ENCODE data around the gene DLG1. TPM values are rescaled to one million over a fixed set of nuclear protein-coding genes. Genes with fewer than 3 reads are reported as not detected.

Gene DLG1
- total RNA-seq, 1 experiment from 2014 or later = 107 TPM

GRCh38 chr3:197007296-197007940 lies 291.0 kb downstream of the DLG1 start:
- ChIA-PET POLR2A (ENCODE audit: low non-redundant PET) (no interaction called here), CTCF (no interaction called here)
- Histone ChIP-seq H3K9me3 (ENCODE audit: low read depth, low read length, poor library complexity, severe bottlenecking) (no peaks in the 10 kb centered on the region), H3K27me3 (replicated peaks; ENCODE audit: insufficient read depth, low read depth, low read length, poor library complexity) (no peaks in the 10 kb centered on the region), H3K27ac (ENCODE audit: low read depth, low read length, poor library complexity, severe bottlenecking) (no peak overlapping the region), H3K4me3 (ENCODE audit: low read depth, low read length, poor library complexity, severe bottlenecking) (no peak overlapping the region), H3K4me1 (ENCODE audit: insufficient read depth, low read length, poor library complexity, severe bottlenecking) (peaks cover 13% of the 10 kb centered on the region), H3K36me3 (ENCODE audit: insufficient read depth, low read length, poor library complexity, severe bottlenecking) (no peaks in the 10 kb centered on the region)
- BruUV-seq (replicated peaks) = no TSS peak
- intact Hi-C loops (cut with micrococcal nuclease; ENCODE audit: unreplicated experiment) = loop anchor here (10.0 kb wide), 1 partner anchor 507 kb away; no protein-coding TSS in a partner anchor
- TF ChIP-seq CTCF (conservative IDR thresholded peaks at IDR 0.05; ENCODE audit: low read depth, low read length) (no peak), EZH2 (IDR thresholded peaks at IDR 0.05; ENCODE audit: borderline replicate concordance, low read depth, low read length, poor library complexity, severe bottlenecking) (no peak)
- no peak for DNase-seq (ENCODE audit: low spot score)

- Histone ChIP-seq H3K4me3 (ENCODE audit: low read depth, low read length, poor library complexity, severe bottlenecking) (no peak overlapping the region), H3K36me3 (ENCODE audit: insufficient read depth, low read length, poor library complexity, severe bottlenecking) (no peaks in the 10 kb centered on the region), H3K4me1 (ENCODE audit: insufficient read depth, low read length, poor library complexity, severe bottlenecking) (peaks cover 19% of the 10 kb centered on the region), H3K27me3 (replicated peaks; ENCODE audit: insufficient read depth, low read depth, low read length, poor library complexity) (no peaks in the 10 kb centered on the region), H3K9me3 (ENCODE audit: low read depth, low read length, poor library complexity, severe bottlenecking) (no peaks in the 10 kb centered on the region), H3K27ac (ENCODE audit: low read depth, low read length, poor library complexity, severe bottlenecking) (no peak overlapping the region)
- POLR2A ChIA-PET (ENCODE audit: low non-redundant PET) = no interaction called here
- CTCF ChIA-PET = no interaction called here
- TF ChIP-seq EZH2 (IDR thresholded peaks at IDR 0.05; ENCODE audit: borderline replicate concordance, low read depth, low read length, poor library complexity, severe bottlenecking) (no peak), CTCF (conservative IDR thresholded peaks at IDR 0.05; ENCODE audit: low read depth, low read length) (no peak)
- DNase-seq (ENCODE audit: low spot score) = no peak
- BruUV-seq (replicated peaks) = no TSS peak
- intact Hi-C loops (cut with micrococcal nuclease; ENCODE audit: unreplicated experiment) = loop anchor here (10.0 kb wide), 1 partner anchor 508 kb away; no protein-coding TSS in a partner anchor
Measured at GRCh38 chr3:197006860-197007259, 291.6 kb downstream of the DLG1 start.

GRCh38 chr3:197006446-197006845 lies 292.0 kb downstream of the DLG1 start:
- H3K4me1 ChIP-seq (ENCODE audit: insufficient read depth, low read length, poor library complexity, severe bottlenecking) = peaks cover 22% of the 10 kb centered on the region
- no TSS peak for BruUV-seq (replicated peaks)
- H3K4me3 ChIP-seq (ENCODE audit: low read depth, low read length, poor library complexity, severe bottlenecking) = no peak overlapping the region
- no peak overlapping the region for H3K27ac ChIP-seq (ENCODE audit: low read depth, low read length, poor library complexity, severe bottlenecking)
- DNase-seq (ENCODE audit: low spot score) = no peak
- no peaks in the 10 kb centered on the region for H3K27me3 ChIP-seq (replicated peaks; ENCODE audit: insufficient read depth, low read depth, low read length, poor library complexity)
- no peaks in the 10 kb centered on the region for H3K9me3 ChIP-seq (ENCODE audit: low read depth, low read length, poor library complexity, severe bottlenecking)
- TF ChIP-seq CTCF (conservative IDR thresholded peaks at IDR 0.05; ENCODE audit: low read depth, low read length) = no peak
- no peak for TF ChIP-seq EZH2 (IDR thresholded peaks at IDR 0.05; ENCODE audit: borderline replicate concordance, low read depth, low read length, poor library complexity, severe bottlenecking)
- intact Hi-C loops (cut with micrococcal nuclease; ENCODE audit: unreplicated experiment) = loop anchor here (10.0 kb wide), 1 partner anchor 508 kb away; no protein-coding TSS in a partner anchor
- no peaks in the 10 kb centered on the region for H3K36me3 ChIP-seq (ENCODE audit: insufficient read depth, low read length, poor library complexity, severe bottlenecking)
- CTCF ChIA-PET = no interaction called here
- POLR2A ChIA-PET (ENCODE audit: low non-redundant PET) = no interaction called here
